Testis (tissue), 3 donors: ENCODE results near the gene MEF2C. TPM values are rescaled to one million over a fixed set of nuclear protein-coding genes. Genes with fewer than 3 reads are reported as not detected.

Experiments
- DNase-seq: peaks from one replicate; pipeline ENCODE4 v3.0.0-alpha.2; 2019
- H3K27ac ChIP-seq, 2 donors: fragments of 200-600 bp; sonication (generic); one replicate each; pipeline ENCODE4 v1.5.1; 2019
- H3K27me3 ChIP-seq: fragments of 200-600 bp; sonication (generic); one replicate; pipeline ENCODE4 v1.5.1; 2019
- H3K36me3 ChIP-seq: fragments of 200-600 bp; sonication (generic); one replicate; pipeline ENCODE4 v1.5.1; 2017; ENCODE audit warnings: low read depth; ENCODE audit errors: missing control alignments
- H3K4me1 ChIP-seq: fragments of 200-600 bp; sonication (generic); one replicate; pipeline ENCODE4 v1.5.1; 2019
- H3K4me3 ChIP-seq, 2 donors: fragments of 200-600 bp; sonication (generic); one replicate each; pipeline ENCODE4 v1.5.1; 2017 to 2019
- H3K9me3 ChIP-seq: fragments of 200-600 bp; sonication (generic); one replicate; pipeline ENCODE4 v1.5.1; 2017
- CTCF ChIP-seq, 3 experiments: fragments of 450-650 bp in 2 of 3; fragments of 200-600 bp in 1 of 3; sonication (generic) in 1 of 3; IDR thresholded peaks; one replicate each; pipeline ENCODE4 v1.5.1; 2016 to 2019; ENCODE audit warnings: antibody characterized with exemption in 3 of 3, mild to moderate bottlenecking in 2 of 3, moderate library complexity in 1 of 3
- POLR2A ChIP-seq: fragments of 450-650 bp; IDR thresholded peaks from one replicate; pipeline ENCODE4 v1.6.1; 2017; ENCODE audit warnings: antibody characterized with exemption, mild to moderate bottlenecking, moderate library complexity
- WGBS, 2 donors: methylation state at CpG; one replicate each; pipeline ENCODE4 v1.1.5; 2018; 5-methylcytosine and 5-hydroxymethylcytosine counted together
- intact Hi-C: fragments of 100-400 bp; cut with DNase I; formaldehyde crosslinking; loops from one replicate; pipeline ENCODE4 v1.15.1; 2023; ENCODE audit warnings: low total_unique reads
- polyA plus RNA-seq: library from polyadenylated mRNA; stranded (reverse); fragments of 350-450 nt; fragmentation: Illumina TruSeq; extraction: RNeasy Lipid Tissue Mini Kit (QIAGEN cat#74804); gene quantifications from one replicate; pipeline ENCODE4 v1.2.3, GENCODE V29; 2014; ENCODE audit warnings: low read depth, low replicate concordance; ENCODE audit not compliant: insufficient read depth
- total RNA-seq, 2 donors: library from RNA; depleted of rRNA; stranded (reverse); fragments of >200 nt; gene quantifications; one replicate each; pipeline ENCODE4 v1.2.3, GENCODE V29; 2016

MEF2C gene
- total and polyA plus RNA-seq, 3 donors from 2014 or later, result 18.3 to 53.1 (median 19.9) TPM

DNA sequence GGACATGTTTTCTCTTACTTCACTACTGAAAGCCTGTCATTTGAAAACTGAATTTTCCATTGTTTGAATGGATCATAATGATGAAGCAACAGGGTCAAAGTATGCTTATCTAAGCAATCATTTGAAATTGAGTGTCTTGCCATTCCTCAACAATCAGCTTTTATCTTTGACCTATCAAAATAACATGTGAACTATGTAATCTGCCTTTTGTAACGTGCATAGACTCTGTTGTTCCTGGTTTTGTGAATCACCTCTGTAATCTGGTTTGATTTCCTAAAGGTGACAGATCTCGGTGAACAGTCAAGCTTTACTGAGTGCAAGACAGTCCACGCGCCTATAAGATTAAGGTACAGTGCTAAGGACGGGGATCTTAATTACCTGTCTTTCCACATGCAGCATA is 3.3 kb downstream of the MEF2C start:
- H3K27ac ChIP-seq, result peak overlapping the region in 1 of 2 donors; percentile 26
- no peaks in the 10 kb centered on the region for H3K27me3 ChIP-seq
- no peaks in the 10 kb centered on the region for H3K36me3 ChIP-seq
- no peak for DNase-seq
- no peaks in the 10 kb centered on the region for H3K4me1 ChIP-seq
- H3K9me3 ChIP-seq, result no peaks in the 10 kb centered on the region
- intact Hi-C loops, result loop anchor here (10.0 kb wide), 1 partner anchor 145 kb away; no protein-coding TSS in a partner anchor
- peak overlapping the region in 1 of 2 donors; percentile 11 for H3K4me3 ChIP-seq
- TF ChIP-seq POLR2A (no peak), CTCF (IDR thresholded peaks at IDR 0.05) (no peak)
- WGBS, 2 donors, result 68 to 81% methylated on average over 5 of the region's 5 CpGs

GRCh38 chr5:88878976-88879375 is 4.0 kb downstream of the MEF2C start:
- Histone ChIP-seq H3K9me3 (no peaks in the 10 kb centered on the region), H3K4me1 (peaks cover 3% of the 10 kb centered on the region), H3K36me3 (no peaks in the 10 kb centered on the region), H3K27ac (no peak overlapping the region), H3K4me3 (no peak overlapping the region), H3K27me3 (no peaks in the 10 kb centered on the region)
- intact Hi-C loops, result no loop called here
- DNase-seq, result no peak
- TF ChIP-seq CTCF (IDR thresholded peaks at IDR 0.05), result no peak
- no peak for TF ChIP-seq POLR2A
- 83 to 93% methylated on average over 1 of the region's 1 CpG for WGBS, 2 donors

- Histone ChIP-seq H3K4me1 (peaks cover 3% of the 10 kb centered on the region), H3K27ac (no peak overlapping the region)
These were observed 5.2 kb downstream of the MEF2C start for GRCh38 chr5:88877826-88878225.

GRCh38 chr5:88876714-88877113 is 6.3 kb downstream of the MEF2C start:
- DNase-seq, result no peak
- no peaks in the 10 kb centered on the region for H3K27me3 ChIP-seq
- H3K27ac ChIP-seq, result no peak overlapping the region
- WGBS, 2 donors, result 72 to 82% methylated on average over 2 of the region's 2 CpGs
- TF ChIP-seq CTCF (IDR thresholded peaks at IDR 0.05) (no peak), POLR2A (no peak)
- intact Hi-C loops, result no loop called here
- H3K9me3 ChIP-seq, result no peaks in the 10 kb centered on the region
- H3K4me3 ChIP-seq, result no peak overlapping the region
- H3K4me1 ChIP-seq, result peaks cover 3% of the 10 kb centered on the region
- H3K36me3 ChIP-seq, result no peaks in the 10 kb centered on the region

More at GRCh38 chr5:88877826-88878225, 5.2 kb downstream of the MEF2C start:
- WGBS, 2 donors, result 46 to 62% methylated on average over 2 of the region's 2 CpGs
- Histone ChIP-seq H3K4me3 (no peak overlapping the region), H3K36me3 (no peaks in the 10 kb centered on the region), H3K9me3 (no peaks in the 10 kb centered on the region), H3K27me3 (no peaks in the 10 kb centered on the region)
- TF ChIP-seq POLR2A (no peak), CTCF (IDR thresholded peaks at IDR 0.05) (no peak)
- intact Hi-C loops, result no loop called here
- DNase-seq, result no peak
